DMS 273 (cell line): ENCODE data around the gene LILRB3.
"Not testable (repeated sequence)": the region's sequence is repeated elsewhere in the genome, so short reads cannot be mapped to it uniquely, and the experiment has no call there.

ENCODE experiments used
- DNase-seq: peaks from one replicate; lab custom pipeline; 2025; ENCODE audit not compliant: unreplicated experiment; lab: John Stamatoyannopoulos, UW

Gene LILRB3

DNA sequence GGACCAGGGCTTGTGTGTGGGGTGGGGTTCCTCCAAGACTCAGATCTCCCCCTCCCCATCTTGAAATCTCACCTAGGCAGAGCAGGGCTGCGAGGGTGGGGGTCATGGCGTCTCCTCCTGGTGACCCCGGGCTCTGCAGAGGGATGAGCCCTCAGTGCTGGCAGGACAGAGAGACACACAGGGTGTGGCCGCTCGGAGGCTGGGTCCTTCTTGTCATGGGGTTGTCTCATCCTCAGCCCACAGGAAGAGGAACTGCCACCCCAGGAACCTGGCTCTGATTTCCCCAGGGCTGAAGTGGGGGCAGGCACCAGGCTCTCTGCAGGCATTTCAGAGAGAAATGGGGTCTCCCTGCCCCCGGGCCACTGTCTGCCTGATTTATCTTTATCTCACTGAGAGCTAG, 19.8 kb upstream of the LILRB3 start, which contains the start of gene LILRA6:
TSS of gene LILRA6 (minus strand) at position 145 of the 400 bp plus-strand sequence.
- not testable (repeated sequence) for DNase-seq

- not testable (repeated sequence) for DNase-seq
These were observed 19.4 kb upstream of the LILRB3 start for GRCh38 chr19:54242234-54242633.

- DNase-seq = not testable (repeated sequence)
These were observed 17.8 kb upstream of the LILRB3 start for GRCh38 chr19:54240372-54241336.

DNA sequence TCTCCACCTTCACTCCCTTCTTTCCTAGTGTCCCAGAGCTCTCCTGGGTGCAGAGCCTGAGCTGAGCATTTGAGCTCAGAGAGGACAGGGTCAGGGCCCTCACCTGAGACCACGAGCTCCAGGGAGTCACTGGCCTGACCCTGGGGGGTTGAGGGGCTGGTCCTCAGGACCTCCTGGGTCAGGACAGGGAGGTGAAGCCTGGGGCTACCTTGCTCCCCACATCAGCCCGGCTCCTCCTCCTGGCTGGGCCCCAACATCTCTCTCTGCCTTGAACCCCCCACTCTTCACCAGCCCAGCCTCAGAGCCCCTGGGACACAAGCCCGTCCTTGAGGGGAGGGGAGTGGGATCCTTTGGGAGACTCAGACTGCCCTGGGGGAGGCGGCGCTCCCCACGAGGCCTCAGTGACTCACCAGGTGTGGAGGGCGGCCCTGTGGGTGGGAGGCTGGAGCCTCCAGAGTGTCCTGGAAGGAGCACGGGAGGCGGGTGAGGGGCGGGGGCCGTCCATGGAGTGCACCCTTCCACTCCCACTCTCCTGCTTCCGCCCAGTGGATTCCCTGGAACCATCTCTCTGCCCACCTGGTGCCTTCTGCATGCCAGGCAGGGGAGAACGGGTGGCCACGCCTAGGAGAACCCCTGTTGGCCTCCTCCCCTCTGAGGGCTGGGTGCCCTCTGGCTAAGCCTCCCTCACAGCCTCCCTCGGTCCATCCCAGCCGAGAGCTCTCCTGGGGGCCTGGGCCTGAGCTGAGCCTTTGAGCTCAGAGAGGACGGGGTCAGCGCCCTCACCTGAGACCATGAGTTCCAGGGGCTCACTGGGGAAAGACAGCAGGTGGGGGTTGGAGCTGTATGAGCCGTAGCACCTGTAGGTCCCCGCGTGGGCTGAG, 16.9 kb upstream of the LILRB3 start:
- not testable (repeated sequence) for DNase-seq

DNA sequence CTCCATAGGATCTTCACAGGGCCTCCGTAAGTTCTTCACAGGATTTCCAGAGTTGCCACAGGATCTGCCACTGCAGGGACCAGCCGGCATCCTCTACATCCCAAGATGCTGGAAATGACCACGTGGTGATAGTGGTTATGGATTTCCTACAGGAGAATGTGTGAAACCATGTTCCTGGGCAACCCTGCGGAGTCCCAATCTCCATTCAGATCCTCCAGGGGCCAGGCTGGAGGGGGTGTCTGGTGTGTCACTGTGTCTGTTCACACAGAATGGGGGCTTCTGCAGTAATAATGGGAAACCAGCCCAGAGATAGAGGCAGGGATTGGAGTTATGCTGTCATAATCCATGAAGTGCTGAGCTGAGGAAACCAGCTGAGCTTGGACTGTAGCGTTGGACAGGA, 11.1 kb upstream of the LILRB3 start:
- DNase-seq = no peak

- peak; percentile 94 for DNase-seq
These were observed 8.5 kb upstream of the LILRB3 start for GRCh38 chr19:54231077-54231931.

GRCh38 chr19:54230031-54230430, 7.2 kb upstream of the LILRB3 start:
- DNase-seq = no peak

GRCh38 chr19:54229146-54229545, 6.3 kb upstream of the LILRB3 start:
- no peak for DNase-seq

GRCh38 chr19:54224619-54225018, 1.8 kb upstream of the LILRB3 start:
- DNase-seq = not testable (repeated sequence)

- DNase-seq = not testable (repeated sequence)
These were observed 1.1 kb upstream of the LILRB3 start for GRCh38 chr19:54223937-54224281.

DNA sequence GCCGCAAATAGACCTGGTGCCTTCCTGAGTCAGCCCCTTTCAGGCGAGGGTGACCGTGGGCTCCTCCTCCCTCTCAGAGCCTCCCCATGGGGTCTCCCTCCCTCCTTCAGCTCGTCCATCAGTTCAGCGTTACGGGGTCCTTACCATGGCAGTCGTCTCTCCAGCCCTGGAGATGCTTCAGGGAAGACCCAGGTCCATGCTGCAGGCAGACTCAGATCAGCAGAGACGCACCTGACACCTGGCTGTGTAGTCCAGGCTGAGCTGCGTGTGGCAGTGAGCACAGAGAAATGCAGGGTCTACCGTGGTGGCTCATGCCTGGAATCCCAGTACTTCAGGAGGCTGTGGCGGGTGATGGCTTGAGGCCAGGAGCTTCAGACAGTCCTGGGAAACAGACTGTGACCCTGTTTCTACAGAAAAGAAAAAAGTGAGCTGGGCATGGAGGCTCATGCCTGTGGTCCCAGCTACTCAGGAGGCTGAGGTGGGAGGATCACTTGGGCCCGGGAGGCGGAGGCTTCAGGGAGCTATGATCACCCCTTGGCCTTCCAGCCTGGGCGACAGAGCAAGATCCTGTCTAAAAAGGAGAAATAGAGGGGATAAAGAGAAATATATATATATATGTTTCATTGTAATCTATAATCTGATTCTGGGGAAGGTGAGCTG, 600 bp upstream of the LILRB3 start:
- DNase-seq = not testable (repeated sequence)

DNA sequence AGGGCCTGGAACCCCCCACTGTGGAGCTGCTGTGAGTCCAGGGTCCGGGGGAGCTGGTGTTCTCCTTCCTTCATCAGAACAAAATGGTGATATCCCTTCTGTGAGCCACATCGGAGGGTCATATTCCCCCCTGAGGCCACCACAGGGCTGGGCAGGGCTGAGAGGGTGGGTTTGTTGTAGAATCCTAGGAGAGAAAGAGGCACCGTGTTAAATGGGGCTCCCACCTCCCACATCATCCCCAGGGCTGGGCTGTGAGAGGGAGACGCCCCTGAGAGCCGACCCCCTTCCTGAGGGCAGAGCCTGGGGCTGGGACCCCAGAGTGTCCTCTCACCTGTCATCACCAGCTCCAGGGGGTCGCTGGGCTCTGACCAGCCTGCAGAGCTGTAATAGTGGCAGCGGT, 860 bp downstream of the LILRB3 start:
- DNase-seq = not testable (repeated sequence)

- DNase-seq = not testable (repeated sequence)
These were observed 3.1 kb downstream of the LILRB3 start for GRCh38 chr19:54219702-54220101.

GRCh38 chr19:54218960-54219661, 3.7 kb downstream of the LILRB3 start:
- DNase-seq = no peak

- no peak for DNase-seq
These were observed 4.5 kb downstream of the LILRB3 start for GRCh38 chr19:54218259-54218658.

DNA sequence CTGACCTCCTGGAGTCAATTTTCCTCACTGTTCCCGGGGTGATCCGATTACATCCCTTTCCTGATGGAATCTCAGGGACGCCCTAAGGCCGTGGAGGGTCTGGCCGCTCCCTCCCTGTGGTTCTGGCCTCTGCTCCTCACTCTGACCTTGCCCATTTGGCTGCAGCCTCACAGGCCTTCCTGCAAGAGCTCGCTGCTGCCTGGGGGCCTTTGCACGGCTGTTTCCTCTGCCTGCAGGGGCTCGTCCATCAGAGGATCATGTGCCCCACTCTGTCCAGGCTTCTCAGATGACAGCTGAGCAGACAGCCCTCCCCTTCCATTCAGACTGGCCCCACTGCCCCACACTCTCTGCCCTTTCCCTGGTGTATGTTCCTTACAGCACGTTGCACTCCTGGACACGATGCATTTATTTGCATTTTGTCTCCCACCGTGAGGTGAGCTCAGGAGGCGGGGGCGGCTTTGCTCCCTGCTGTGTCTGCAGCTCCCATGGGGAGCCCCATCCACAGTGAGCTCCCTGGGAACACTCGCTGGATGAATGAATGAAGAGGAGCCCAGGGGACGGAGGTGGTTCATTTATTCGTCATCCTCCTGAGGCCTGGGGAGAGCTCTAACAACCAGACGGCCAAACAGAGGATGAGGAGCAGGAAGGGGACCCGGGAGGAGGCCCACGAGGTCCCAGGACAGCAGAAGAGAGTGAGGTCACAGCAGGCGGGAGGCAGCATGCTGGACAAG, 5.1 kb downstream of the LILRB3 start:
- DNase-seq = not testable (repeated sequence)

DNA sequence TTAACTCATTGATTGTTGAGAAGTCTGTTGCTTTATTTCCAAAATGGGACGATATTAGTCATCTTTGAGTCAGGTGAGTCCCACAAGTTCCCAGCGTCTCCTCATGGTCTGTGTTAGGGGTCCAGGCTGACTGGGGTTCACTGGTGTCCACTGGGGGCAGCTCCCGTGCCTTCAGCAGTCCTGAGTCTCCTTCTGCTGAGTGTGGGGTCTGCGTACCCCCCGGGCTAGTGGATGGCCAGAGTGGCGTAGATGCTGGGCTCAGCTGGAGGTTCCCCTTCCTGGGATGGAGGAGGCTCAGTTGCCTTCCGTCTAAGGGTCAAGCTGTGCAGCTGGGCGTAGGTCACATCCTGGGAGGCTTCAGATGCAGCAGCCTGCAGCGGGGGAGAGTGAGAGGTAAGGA, 5.9 kb downstream of the LILRB3 start:
- DNase-seq = no peak

- not testable (repeated sequence) for DNase-seq
These were observed 8.1 kb downstream of the LILRB3 start for GRCh38 chr19:54214734-54215133.

- DNase-seq = not testable (repeated sequence)
These were observed 8.6 kb downstream of the LILRB3 start for GRCh38 chr19:54214217-54214616.
